Mucosa of rectum (tissue), 2 donors: ENCODE data around the gene EMC10.

ENCODE experiments used
- H3K27ac ChIP-seq, 2 donors: one replicate each; pipeline ENCODE4 v1.7.0; 2013; ENCODE audit warnings: inconsistent platforms in 2 of 2, low read depth in 2 of 2, low read length in 2 of 2
- H3K27me3 ChIP-seq, 2 donors: one replicate each; pipeline ENCODE4 v1.7.0; 2013; ENCODE audit warnings: low read length in 2 of 2; ENCODE audit not compliant: control insufficient read depth in 2 of 2, insufficient read depth in 2 of 2
- H3K36me3 ChIP-seq, 2 donors: one replicate each; pipeline ENCODE4 v1.7.0; 2013; ENCODE audit warnings: low read length in 2 of 2; ENCODE audit not compliant: control insufficient read depth in 2 of 2, insufficient read depth in 2 of 2
- H3K4me1 ChIP-seq, 2 donors: one replicate each; pipeline ENCODE4 v1.7.0; 2013; ENCODE audit warnings: low read length in 2 of 2, mild to moderate bottlenecking in 1 of 2; ENCODE audit not compliant: control insufficient read depth in 2 of 2, insufficient read depth in 2 of 2
- H3K4me3 ChIP-seq, 2 donors: one replicate each; pipeline ENCODE4 v1.7.0; 2013; ENCODE audit warnings: low read length in 2 of 2
- H3K9ac ChIP-seq, 2 donors: one replicate each; pipeline ENCODE4 v1.7.0; 2013; ENCODE audit warnings: low read length in 2 of 2, low read depth in 1 of 2, mild to moderate bottlenecking in 1 of 2
- H3K9me3 ChIP-seq, 2 donors: one replicate each; pipeline ENCODE4 v1.7.0; 2013; ENCODE audit warnings: low read length in 2 of 2; ENCODE audit not compliant: control insufficient read depth in 2 of 2
- donor health status: healthy.
- donor health status: Normal muscosa, but diverticular disease.

Gene EMC10

DNA sequence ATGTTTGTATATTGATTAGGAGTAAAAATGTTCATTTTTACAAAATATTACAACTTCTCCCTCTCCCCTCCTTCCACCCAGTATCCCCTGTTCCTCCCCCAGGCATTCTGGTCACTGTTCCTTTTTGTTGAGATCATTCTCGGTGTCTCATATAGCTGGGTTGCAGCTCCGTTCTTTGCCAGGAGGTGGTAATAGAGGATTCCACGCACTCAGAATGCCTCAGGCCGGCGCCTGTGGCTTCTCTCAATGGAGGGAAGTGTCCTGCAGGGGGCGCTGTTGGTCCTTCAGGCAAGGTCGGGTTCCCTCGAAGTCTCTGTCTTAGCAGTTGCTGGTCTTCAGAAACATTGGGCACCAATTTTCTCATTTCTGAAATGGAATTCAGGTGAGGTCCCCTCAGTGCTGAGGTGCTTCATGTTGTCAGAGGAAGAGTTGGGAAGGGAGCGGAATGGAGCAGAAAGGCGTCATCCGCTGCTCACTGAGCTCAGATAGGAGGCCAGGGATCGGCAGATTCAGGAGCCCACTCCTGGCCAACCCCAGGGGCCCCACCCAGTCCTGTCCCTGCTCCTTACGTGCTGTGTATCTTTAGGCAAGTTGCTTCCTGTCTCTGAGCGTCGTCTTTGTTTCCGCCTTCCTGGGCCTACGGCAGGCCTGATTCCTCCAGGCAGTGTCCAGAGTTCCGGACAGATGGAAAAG, 10.7 kb downstream of the EMC10 start:
- no peaks in the 10 kb centered on the region for H3K4me1 ChIP-seq
- H3K27ac ChIP-seq = no peak overlapping the region
- H3K27me3 ChIP-seq = no peaks in the 10 kb centered on the region
- no peak overlapping the region for H3K4me3 ChIP-seq
- H3K9me3 ChIP-seq = no peaks in the 10 kb centered on the region
- peaks cover 6 to 13% of the 10 kb centered on the region in 2 donors for H3K36me3 ChIP-seq
- H3K9ac ChIP-seq = no peak overlapping the region

DNA sequence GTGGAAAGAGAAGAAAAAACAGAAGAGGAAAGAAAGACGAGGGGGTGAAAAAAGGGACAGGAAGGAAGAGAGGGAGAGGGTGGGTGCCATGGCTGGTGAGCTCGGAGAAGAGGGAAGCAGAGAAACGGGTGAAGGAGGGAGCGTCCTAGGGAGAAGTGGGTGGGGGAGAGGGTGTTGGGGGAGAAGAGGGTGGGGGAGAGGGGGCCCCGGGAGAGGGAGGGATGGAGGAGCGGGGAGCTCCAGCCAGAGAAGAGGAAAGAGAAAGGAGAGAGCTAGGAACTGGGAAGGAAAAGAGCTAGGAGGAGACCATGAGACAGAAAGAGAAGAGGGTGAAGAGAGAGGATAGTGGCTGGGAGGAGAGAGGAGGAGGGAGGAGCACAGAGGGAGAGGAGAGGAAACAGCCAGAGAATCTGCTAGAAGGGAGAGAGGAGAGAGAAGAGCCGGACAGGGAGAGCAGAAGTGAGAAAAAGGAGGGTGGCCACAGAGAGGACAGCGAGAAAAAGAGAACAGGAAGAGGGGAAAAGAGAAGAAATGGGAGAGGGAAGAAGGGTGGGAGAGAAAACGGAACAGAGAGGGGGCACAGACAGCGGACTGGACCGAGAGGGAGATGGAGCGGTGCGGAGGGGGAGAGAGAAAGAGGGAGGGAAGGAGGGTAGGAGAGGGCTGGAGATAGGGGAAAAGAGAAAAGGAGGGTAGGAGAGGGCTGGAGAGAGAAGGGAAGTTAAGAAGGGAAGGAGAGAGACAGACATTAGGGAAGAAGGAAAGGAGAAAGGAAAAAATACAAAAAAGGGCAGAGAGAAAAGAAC, 12.3 kb downstream of the EMC10 start:
- Histone ChIP-seq H3K36me3 (peaks cover 1 to 2% of the 10 kb centered on the region in 2 donors), H3K9ac (no peak overlapping the region), H3K27ac (no peak overlapping the region), H3K4me3 (no peak overlapping the region), H3K9me3 (no peaks in the 10 kb centered on the region), H3K27me3 (no peaks in the 10 kb centered on the region), H3K4me1 (no peaks in the 10 kb centered on the region)

DNA sequence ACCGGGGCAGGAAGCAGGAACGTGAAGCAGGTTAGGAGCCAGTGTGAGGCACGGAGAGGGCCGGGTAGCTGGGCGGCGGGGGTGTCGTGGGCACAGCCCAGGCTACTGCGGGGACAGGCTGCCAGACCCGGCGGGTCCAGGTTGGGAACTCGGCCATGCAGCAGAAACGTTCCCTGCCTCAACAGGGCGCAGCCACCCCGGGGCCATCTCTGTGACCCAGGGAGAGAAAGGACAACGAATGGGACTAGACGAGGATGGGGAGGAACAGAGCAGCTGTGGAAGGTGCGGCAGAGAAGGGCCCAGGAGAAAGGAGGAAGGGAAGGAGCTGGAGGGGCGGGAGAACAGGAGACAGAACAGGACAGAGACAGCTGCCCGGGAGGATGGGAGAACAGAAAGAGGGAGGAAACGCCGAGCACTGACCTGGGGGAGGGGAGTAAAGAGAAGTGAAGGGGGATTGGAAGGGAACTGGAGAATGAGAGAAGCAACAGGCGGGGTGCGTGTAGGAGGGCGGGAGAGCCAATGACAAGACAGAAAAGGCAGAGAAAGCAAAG, 13.2 kb downstream of the EMC10 start:
- Histone ChIP-seq H3K9ac (no peak overlapping the region), H3K27me3 (no peaks in the 10 kb centered on the region), H3K9me3 (no peaks in the 10 kb centered on the region), H3K36me3 (peaks cover 0 to 2% of the 10 kb centered on the region in 2 donors), H3K27ac (no peak overlapping the region), H3K4me3 (no peak overlapping the region), H3K4me1 (no peaks in the 10 kb centered on the region)

DNA sequence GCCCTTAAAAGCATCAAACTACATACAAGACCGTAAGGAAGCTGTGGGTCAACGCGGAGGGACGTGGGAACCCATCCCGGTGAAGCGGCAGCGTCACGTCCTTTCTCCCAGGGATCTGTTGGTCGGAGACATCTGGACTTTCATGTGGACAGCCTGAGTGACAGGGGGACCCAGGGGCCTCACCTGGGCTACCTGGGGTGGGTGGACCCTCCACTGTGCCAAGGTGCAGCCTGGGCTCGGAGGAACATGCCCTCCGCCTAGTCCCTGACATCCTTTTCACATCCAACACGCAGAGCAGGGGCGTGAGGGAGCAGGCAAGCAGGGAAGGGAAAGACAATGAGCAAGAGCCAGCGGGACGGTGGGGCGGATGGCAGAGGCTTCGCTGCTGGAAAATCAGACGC, 14.1 kb downstream of the EMC10 start:
- no peaks in the 10 kb centered on the region for H3K27me3 ChIP-seq
- H3K27ac ChIP-seq = no peak overlapping the region
- no peak overlapping the region for H3K9ac ChIP-seq
- H3K4me1 ChIP-seq = no peaks in the 10 kb centered on the region
- H3K4me3 ChIP-seq = no peak overlapping the region
- H3K9me3 ChIP-seq = no peaks in the 10 kb centered on the region
- peaks cover 0 to 2% of the 10 kb centered on the region in 2 donors for H3K36me3 ChIP-seq

DNA sequence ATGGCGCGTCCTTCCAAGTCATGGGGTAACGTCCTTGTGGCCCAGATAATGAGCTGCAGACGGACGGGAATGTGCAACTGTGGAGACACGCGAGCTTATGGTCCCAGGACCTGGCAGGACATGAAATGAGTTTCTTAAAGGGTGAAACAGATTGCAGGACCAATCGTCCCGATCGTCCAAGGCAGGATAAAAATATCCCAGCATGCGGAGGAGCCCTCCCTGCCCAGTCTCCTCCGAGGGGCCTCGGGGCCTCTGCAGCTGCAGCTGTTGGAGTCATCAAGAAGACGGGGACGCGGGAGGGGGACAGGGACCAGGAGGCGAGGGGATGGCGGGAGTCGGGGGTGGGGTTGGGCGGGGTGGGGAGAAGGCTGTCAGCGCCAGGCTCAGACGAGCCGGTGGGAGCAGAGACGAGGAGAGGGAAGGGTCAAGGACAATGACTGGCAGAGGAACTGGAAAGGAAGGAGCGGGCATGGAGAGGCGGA, 14.7 kb downstream of the EMC10 start:
- Histone ChIP-seq H3K27me3 (no peaks in the 10 kb centered on the region), H3K9me3 (no peaks in the 10 kb centered on the region), H3K4me1 (no peaks in the 10 kb centered on the region), H3K9ac (no peak overlapping the region), H3K36me3 (peaks cover 0 to 2% of the 10 kb centered on the region in 2 donors), H3K4me3 (no peak overlapping the region), H3K27ac (no peak overlapping the region)

DNA sequence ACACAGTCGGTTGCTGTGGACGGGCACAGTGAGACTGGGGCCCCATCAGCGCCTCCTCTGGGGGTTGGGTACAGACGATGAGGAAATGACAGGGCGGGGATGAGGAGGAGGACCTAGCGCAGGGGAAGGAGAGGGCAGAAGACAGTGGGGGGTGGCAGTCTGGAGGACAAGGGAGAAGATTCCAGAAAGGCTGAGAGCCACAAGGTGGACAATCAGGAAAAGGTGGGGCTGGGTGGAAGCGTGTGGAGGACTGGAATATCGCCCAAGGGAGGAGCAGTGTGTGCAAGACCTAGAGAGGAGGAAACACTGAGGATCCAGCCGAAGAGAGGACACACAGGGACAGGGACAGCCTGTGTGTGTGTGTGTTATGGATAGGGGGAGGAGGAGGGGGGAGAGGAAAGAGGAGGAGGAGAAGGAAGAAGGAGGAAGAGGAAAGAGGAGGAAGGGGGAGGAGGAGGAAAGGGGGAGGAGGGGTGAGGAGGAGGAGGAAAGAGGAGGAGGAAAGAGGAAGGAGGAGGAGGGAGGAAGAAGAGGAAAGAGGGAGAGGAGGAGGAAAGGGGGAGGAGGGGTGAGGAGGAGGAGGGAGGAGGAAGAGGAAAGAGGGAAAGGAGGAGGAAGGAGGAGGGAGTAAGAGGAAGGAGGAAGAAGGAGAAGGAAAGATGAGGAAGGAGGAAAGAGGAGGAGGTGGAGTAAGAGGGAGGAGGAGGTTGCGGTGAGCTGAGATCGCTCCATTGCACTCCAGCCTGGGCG, 16.2 kb downstream of the EMC10 start:
- Histone ChIP-seq H3K4me1 (no peaks in the 10 kb centered on the region), H3K9ac (no peak overlapping the region), H3K27me3 (no peaks in the 10 kb centered on the region), H3K27ac (no peak overlapping the region), H3K36me3 (peaks cover 0 to 2% of the 10 kb centered on the region in 2 donors), H3K9me3 (no peaks in the 10 kb centered on the region), H3K4me3 (no peak overlapping the region)

DNA sequence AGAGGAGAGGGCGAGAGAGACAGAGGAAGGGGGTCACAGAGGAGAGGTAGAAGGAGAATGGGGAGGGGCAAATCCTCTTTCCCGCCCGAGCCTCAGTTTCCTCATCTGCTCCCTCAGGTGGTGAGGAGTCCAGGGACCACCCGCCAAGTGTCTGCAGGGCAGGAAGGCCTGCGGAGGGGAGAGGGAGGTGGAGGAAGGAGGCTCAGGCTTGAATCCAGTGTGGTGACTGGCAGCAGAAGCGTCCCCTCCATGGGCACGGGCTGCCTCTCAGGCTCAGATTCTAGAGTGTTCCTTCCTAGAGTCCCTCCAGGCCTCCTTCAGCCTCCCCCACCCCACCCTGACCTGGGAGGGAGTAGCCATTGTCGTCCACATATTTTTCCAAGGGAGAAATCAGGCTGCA, 16.9 kb downstream of the EMC10 start:
- no peaks in the 10 kb centered on the region for H3K9me3 ChIP-seq
- H3K27me3 ChIP-seq = no peaks in the 10 kb centered on the region
- no peak overlapping the region for H3K27ac ChIP-seq
- peaks cover 0 to 2% of the 10 kb centered on the region in 2 donors for H3K36me3 ChIP-seq
- no peaks in the 10 kb centered on the region for H3K4me1 ChIP-seq
- no peak overlapping the region for H3K4me3 ChIP-seq
- H3K9ac ChIP-seq = no peak overlapping the region

DNA sequence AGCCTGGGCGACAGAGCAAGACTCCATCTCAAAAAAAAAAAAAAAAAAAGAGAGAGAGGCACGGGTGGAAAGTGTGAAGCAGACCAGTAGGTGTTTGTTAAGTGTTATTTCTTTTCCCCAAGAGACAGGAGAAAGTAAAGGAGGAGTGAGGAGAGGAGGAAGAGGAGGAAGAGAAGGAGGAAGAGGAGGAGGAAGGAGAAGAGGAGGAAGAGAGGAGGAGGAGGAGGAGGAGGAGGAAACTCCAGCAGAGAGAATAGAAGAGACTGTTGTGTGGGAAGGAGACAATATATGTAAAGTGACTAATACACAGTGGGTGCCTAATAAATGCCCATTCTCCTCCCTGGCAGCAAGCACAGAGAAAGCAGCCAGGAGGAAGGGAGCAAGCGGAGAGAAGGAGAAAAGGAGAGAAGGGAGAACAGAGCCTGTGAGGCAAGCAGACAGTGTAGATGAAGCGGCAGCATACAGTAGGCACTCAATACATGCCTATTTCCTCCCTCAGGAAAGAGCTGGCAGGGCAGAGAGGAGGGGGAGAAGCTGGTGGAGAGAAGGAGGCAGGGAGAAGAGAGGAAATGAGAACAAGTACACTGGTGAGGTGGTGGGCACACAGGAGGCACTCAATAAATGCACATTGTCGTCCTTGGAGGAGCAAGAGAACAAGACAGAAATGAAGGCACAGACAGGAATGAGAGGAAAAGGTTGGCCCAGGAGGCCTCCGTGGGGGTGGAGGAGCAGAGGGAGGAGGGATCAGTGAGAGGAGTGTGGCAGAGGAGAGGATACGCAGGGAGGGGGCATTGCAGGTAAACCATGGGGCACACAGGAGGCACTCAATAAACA, 18.1 kb downstream of the EMC10 start:
- Histone ChIP-seq H3K36me3 (peaks cover 0 to 2% of the 10 kb centered on the region in 2 donors), H3K9me3 (no peaks in the 10 kb centered on the region), H3K9ac (no peak overlapping the region), H3K27ac (no peak overlapping the region), H3K4me3 (no peak overlapping the region), H3K27me3 (no peaks in the 10 kb centered on the region), H3K4me1 (no peaks in the 10 kb centered on the region)

DNA sequence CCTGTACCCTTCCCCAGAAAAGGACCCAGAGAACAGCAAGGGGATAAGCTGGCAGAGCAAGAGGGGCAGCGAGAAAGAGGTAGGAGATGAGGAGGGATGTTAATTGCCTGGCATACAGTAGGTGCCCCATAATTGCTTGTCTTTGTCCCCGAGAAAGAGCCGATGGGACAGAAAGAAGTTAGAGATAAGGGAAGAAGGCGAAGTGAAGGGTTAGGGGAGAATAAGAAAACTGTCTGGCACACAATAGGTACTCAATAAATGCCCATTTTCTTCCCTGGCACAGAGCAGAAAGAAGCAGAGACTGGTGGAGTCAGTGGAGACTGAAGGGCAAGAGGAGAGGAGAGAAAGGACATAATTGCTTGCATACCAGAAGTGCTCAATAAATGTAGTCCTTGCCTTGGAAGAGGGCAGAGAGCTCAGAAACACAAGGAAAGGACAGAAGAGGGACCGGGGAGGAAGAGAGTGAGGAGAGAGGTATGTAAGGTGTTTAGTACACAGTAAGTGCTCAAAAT, 18.8 kb downstream of the EMC10 start:
- H3K9ac ChIP-seq = no peak overlapping the region
- H3K27me3 ChIP-seq = no peaks in the 10 kb centered on the region
- H3K4me1 ChIP-seq = no peaks in the 10 kb centered on the region
- H3K4me3 ChIP-seq = no peak overlapping the region
- H3K27ac ChIP-seq = no peak overlapping the region
- peaks cover 0 to 2% of the 10 kb centered on the region in 2 donors for H3K36me3 ChIP-seq
- H3K9me3 ChIP-seq = no peaks in the 10 kb centered on the region
